GM21737 (cell line): ENCODE measurements around the gene DUSP2.

Source experiments
- ATAC-seq: cut with Tn5 transposase; IDR thresholded peaks from one replicate; pipeline ENCODE4 v1.9.1; 2021; ENCODE audit warnings: mild to moderate bottlenecking, moderate library complexity; ENCODE audit not compliant: unreplicated experiment

Gene DUSP2

DNA sequence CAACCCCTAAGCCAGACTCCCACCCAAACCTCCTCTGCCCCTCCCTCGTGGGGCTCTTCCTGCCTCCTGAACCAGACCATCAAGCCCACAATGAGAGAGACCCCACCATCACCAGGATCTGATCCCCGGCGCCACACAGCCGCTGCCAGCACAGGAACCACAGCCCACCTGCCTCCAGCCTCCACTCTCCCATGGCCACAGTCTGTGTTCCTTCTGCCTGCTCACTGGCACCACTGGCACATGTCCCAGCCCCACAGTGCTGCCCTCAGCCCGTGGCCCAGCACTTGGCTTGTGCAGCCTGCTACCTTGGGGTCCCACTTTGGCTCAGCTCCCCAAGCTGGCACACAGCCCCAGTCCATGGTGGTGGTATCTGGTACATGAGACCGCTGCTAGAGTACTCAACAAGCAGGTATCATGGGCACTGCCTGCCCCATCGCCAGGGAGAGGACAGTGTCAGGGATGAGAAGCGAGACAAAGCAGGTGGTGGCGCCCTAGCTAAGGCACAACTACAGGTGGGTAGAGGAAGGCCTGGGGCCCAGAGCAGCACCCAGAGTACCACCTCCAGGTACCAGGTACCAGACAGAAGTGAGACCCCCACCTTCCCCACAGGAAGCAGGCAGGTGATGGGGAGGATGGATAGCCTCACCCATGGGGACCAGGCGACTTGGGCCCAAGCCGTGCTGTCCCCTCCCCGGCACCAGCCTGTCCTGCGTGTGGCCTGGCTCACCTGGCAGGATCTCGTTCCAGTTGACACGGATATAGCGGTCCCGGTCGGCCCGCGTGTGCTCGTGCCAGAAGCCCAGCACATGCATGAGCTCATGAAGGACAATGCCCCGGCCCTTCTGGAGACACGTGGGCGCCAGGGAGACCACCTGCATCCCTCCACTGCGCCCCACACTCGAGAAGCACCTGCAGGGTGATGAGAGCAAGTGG, 13.2 kb downstream of the DUSP2 start:
- ATAC-seq = no peak

DNA sequence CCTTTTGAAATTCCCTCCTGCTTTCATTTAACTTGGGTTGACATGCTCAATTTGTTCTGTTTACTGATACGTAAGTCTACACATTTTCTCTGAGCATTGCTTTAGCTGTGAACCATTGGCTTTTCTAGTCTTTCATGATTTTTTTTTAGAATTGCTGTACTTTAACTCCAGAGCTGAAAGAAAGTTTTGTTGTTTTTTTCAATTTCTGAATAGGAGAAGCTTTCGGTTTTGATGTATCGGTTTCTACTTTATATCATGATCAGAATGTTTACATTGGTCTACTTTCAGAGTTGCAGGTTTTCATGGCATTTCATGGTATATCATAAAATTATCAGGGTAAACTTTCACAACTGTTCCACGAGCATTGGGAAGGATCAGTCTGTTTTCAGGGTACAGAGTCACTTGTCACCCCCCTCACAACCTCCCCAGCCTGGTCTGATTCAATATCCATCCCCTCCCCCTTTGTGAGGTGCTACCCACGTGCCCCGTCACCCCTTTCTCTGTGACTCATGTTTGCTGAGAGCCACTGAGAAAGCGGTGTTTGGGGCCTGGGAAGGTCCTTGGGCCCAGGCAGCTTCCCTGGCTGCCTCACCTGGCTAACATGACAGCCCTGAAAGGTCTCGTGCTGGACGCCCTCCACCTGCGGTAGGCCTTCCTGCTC, 14.0 kb downstream of the DUSP2 start:
- ATAC-seq = no peak

DNA sequence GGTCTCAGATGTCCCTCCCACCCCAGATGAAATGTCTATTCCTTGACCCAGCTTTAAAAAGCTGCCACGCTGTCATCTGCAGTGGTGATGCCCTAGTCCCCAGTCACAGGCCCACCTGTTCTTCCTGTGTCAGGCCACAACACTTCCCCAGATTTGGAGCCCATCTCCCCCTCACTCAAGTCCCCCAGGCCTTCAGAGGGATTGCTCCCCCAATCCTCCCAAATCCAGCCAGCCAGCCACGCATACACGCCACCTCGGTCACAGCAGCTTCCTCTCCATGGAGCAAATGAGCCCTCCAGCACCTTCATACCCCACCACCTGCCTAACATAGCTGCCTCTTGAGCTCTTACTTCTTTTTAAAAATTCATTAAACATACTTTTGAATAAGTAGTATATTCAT, 14.8 kb downstream of the DUSP2 start:
- no peak for ATAC-seq

DNA sequence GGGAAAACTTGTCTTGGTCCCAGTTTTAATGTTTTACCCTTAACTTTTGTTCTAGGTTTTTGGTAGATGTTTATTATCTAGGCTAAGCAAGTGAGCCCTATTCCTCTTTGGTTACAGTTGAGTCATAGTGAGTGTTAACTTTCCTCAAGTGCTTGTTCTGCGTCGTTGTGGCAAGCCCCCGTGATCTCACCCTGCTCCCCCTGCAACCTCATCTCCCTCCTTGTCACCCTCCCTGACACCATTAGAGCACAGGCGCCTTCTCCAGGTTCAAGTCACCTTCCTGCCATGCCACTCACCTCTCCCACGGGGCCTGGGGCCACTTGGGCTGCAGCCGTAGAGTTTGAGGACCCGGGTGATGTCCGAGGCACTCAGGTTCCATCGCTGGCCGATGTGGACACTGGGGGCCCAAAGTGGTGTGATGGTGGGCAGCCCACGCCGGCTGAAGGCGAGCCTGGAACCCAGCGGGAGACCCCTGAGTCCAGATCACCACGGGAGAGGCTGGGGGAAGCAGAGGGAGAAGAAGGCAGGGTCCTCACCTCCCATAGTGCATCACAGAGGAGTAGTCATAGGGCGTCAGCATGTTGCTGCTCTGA, 15.6 kb downstream of the DUSP2 start:
- ATAC-seq = no peak

DNA sequence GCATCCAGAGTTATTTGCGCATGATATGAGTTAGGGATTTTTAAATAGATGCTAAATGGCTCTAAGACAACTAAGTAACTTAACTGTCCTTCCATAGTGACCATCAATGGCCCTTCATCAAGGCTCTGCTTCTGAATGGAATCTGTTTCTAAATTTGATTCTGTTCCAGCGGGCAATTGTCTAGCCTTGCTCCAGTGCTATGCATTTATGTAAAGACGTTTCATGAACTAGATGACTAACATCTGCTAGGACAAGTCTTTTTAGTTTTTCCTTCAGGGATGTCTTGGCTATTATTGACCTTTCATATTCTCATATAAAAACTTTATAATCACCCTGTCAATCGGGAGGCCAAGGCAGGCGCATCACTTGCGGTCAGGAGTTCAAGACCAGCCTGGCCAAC, 16.8 kb downstream of the DUSP2 start:
- ATAC-seq = no peak

DNA sequence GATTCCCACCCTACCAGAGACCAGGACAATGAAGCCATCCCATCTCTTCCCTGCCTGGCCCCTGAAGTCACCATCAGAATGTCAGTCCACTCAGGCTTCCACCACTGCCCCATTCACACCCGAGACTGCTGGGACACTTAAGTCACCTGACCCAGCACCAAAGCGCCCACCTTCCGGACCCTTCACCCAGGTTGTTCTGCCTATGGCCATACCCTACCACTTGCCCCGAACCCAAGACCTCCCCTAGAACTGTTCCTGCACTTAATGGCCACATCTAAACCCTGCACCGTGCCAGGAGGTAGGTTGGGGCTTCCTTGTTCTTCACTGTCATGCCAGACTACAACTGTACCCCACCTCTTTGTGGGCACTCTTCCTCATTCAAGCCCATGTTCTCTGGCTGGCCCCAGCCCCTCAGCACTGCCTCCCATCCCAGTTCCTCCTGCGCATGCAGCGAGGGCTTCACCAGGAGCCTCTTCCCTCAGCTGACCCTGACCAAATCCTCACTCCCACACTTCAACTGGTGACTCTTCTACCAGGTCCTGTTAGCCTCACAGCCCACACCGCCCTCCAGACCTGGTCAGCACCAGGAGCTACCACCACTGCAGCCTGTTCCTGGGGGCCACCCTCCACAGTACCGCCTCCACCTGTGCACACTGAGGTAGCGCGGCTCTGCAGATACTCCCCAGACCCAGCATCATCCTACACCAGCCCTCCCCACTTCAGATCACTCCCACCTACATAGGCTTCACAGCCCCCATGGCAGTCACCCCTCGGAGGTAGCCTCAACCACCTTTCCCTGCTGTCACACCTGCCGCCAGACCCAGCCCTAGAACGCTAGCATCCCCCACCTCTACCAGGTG, 20.6 kb downstream of the DUSP2 start:
- no peak for ATAC-seq

DNA sequence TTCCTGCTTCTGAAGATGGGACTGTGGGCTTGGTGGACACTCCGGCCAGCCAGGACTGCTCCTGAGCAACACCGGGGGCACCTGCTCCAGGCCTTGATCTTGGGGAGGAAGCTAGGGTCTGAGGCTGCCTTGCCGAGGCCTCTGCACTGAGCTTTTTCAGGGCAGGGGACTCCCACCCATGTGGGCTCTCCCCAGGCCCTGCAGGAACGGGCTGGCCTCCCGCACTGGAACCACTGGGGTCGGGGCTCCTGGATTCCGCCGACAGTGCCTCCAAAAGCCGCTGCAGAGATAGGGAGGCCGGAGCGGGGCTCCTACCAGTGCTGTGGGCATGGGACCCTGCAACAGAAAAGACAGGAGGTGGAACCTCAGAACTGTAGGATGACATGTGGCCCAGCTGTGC, 21.3 kb downstream of the DUSP2 start:
- ATAC-seq = no peak

DNA sequence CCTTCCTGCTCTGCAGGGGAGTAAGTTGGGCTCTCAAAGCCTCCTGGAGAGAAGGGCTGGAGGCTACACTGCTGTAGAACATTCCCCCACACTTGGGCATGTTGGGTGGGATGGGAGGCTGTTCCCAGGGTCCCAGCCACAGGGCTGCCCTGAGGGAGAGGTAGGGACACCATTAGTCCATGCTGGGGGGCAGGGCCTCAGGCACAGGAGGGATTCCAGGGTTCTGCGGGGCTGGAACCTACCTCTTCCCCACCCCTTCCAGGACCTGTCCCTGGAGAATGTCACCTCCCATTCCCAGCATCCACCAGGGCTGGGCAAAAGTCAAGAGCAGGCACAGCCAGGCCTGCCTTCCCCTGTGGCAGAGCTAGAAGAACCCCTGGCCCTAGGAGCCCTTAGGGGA, 21.9 kb downstream of the DUSP2 start:
- no peak for ATAC-seq

DNA sequence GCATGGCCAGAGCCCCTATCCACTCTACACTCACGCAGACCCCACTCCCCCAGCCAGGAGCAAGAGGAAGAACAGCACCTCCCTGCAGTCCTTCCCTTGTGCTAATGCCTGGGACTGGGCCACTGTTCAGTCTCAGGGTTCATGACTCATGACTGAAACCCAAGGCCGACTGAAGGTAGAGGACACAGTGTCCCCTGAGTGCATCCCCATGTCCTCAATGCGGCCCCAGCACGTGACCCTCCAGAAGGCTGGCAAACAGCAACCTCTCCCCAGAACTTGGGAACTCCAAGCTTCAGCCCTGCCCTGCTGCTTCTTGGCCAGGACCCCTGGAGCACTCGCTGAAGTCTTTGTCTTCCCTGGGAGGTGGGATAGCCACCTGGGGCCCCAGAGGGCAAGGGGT, 22.8 kb downstream of the DUSP2 start:
- no peak for ATAC-seq

DNA sequence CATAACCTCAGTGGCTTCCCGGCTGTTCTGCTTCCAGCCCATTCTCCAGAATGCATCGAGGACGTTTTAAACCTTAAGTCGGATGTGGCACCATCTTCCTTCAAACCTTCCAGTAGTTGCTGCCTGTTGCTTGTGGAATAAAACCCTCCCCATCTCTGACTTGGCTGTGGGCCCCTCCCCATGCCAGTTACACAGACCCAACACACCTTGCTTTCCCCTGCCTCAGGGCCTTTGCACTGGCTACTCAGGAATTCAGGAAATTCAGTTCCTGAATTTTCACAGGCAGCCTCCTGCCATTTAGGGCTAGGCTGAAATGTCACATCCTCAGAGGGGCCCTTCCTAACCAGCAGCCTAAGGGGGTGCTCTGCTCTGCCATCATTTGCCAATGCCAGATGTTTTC, 23.8 kb downstream of the DUSP2 start:
- no peak for ATAC-seq

DNA sequence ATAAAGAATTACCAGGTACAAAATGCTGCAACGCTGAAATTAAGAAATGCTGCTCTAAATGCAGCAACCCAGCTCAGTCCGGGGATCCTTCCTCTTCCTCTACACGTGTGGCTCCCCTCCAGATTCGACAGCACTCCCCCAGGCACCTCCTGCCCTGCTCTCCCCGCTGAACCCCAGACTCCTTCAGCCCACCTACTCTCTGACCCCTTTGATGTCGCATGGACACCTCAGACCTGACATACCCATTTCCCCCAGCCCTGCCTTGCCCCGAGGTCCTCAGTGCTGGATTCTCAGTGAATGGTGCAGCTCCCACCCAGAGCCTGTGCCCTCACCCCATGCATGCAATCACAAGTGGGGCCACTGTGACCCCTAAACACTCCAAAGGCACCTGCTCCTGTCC, 24.2 kb downstream of the DUSP2 start:
- ATAC-seq = no peak

DNA sequence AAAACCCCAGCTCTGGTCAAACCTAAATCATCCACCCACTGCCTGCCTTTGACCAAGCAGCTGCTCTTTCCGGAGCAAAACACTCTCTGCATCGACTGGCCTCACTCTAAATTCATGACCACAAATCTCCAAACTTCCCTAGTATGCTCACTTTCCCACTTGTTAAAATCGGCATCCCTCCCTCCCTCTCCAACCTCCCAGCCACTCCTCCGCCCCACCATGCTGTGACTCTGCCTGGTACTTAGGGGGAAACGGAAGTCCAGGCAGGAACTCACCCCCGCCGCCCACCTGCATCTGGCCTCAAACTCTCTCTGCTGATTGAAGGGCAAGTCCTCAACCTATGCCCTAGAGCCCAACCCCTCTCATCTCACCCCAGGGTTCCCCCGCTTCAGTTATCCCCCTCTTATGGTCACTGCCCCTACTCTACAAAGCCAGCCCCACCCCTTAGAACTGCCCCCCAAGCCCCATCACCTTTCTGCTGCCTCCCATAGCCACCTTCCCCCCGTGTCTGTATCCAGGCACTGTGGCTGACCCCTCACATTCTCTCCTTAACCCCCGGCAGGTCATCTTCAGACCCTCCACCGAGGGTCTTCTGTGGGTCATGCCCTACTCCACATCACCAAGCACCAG, 25.0 kb downstream of the DUSP2 start:
- no peak for ATAC-seq

DNA sequence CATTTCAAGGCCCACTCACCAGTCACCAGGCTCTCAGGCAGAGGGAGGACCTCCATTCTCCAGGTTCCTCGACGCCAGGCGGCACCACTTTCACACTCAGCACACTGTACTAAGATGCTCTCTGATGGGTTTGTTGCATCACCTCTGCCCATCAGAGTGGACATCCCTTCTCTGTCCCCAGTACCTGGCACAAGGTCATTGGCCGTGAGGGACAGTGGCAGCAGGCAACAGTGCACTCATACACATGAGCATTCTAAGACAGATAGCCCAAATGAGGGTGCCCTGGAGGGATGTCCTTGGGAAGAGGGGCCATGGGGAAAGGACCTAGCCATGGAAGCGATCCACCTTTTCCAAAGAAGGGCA, 25.9 kb downstream of the DUSP2 start:
- ATAC-seq = no peak

DNA sequence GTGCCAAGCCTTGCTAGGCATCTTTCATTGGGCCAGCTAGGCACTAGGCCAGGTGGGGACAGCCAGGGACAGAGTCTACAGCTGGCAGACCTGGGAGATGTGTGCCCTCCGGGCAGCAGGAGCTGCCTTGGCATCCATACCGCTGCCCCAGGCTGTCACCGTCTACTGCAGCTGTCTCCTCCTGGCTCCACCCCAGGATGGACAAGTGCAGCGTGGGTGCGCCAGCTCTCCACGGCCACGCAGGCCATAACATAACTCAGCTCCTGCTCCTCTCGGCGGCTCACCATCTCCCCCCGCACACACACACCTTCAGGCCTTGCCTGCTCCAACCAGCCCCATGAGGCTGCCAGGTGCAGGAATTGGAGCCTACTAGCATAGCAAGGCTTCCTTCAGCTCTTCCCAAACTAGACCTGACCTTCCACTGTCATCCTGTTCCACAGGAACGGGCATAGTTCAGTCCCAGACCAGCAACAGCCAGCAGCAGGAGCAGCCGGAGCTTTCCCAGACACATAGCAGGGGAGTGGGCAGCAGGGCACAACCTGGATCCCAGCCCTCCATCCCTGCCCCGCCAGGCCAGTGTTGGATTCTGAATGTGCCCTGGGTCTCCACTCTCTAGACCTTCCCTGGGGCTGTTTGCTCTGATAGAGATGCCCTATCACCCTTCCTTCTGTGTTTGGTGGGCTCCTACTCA, 26.4 kb downstream of the DUSP2 start:
- ATAC-seq = no peak

DNA sequence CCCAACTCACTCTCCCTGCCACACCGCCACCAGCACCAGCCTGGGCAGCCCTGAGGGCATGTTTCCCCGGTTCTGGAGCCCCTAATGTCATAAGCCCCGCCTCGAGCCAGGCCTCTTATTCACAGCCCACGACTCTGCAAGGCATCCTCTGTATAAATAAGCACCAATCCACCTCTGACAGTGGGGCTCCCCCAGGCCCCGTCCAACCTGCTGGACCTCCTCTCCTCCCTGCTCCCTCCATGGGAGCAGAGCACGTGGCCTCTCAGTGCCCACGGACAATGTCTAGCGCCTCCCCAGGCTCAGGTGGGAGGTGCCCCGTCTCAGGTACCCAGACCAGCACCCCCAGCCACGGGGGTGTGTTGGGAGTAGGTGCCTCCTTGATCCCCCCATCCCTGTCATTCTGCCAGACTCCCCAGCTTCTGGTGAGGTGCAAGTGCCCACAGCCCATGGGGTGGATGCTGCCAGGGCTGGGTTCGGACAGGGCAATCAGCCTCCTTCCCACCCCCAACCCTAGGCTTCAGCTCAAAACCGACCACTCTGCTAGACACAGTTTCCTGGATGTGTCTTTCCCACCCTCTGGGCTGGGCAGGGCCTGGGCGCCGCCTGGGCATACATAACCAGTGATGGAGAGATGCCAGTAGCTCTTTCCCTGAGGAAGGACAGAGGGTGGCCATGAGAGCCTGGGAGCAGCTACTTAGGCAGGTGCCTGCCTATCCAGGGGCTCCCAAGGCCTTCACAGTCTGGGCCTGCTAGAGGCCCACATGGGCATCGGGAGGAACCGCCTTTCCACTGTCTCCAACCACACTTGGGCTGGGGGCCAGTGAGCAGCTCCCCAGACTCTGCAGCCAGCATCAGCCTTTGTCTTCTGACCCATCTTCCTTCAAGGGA, 27.3 kb downstream of the DUSP2 start:
- no peak for ATAC-seq

DNA sequence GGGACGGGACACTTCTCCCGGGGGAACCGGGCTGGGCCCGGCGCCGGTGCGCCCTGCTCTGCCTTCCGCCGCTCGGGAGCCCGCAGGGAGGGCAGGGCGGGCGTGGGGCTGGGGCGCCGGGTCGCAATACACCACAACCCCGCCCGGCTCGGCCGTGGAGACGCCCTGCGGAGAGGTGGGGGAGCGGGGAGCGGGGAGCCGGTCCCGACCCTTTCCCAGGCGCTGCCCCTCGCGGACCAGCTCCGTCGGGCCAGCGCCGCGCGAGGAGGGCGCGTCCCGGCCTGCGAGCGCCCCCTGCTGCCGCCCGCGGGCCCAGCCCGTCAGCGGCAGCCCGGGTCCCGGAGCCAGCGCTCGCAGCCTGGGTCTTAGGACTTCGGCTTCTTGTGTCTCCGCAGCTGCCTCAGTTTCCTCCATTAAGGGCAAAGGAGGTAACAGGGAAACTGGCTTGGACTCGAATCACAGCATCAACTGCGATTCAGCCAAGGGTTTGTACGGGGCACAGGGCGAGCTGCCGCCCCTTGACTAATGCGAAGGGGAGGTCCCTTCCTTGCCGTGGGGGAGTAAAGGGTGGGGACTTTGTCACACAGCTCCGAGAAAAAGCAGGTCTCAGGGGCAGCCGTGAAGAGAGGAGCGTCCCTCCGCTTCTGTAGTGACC, 28.2 kb downstream of the DUSP2 start:
- ATAC-seq = peak; percentile 62

DNA sequence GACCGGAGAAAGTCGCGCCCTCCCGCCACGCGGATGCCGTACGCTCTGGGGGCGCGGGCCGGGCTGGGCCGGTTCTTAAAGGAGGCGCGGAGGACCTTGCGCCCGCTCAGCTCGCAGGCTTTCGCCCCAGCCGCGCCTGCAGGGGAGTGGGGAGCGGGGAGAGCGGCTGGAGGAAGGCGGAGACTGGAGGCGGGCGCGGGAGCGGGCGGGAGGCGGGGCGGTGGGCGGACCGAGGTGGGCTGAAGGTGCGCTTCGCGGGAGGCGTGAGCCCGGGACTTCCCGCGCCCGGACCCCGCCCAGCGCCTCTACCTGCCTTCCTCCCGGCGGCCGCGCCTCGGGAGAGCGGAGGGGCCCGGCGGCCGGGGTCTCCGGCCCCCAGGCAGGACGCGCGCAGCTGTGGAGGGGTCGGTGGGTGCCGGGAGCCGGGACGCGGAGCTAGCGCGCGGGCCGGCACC, 28.8 kb downstream of the DUSP2 start, which contains the start of gene ADRA2B:
TSS of gene ADRA2B (minus strand) at position 148 of the 455 bp plus-strand sequence. CDS start 422 bp downstream, outside the sequence.
- ATAC-seq = peak; percentile 36
